Progenitor cell of endocrine pancreas (in vitro differentiated cells): ENCODE results near the gene ARID5B. TPM values are rescaled to one million over a fixed set of nuclear protein-coding genes. Genes with fewer than 3 reads are reported as not detected.
A peak's percentile ranks its signal among the peaks of the same experiment; 100 is the strongest.

Experiments used
- DNase-seq: peaks from one replicate; pipeline ENCODE4 v3.0.0; 2021; ENCODE audit warnings: low spot score; ENCODE audit not compliant: unreplicated experiment
- H3K27ac Mint-ChIP-seq: 2 replicates; pipeline ENCODE4 v1.8.0; 2021; ENCODE audit warnings: mild to moderate bottlenecking, moderate library complexity, mixed read lengths
- H3K27me3 Mint-ChIP-seq: 2 replicates; pipeline ENCODE4 v1.8.0; 2021; ENCODE audit warnings: mixed read lengths
- H3K36me3 Mint-ChIP-seq: 2 replicates; pipeline ENCODE4 v1.8.0; 2022; ENCODE audit warnings: mixed read lengths; ENCODE audit not compliant: insufficient read depth
- H3K4me1 Mint-ChIP-seq: 2 replicates; pipeline ENCODE4 v1.8.0; 2021; ENCODE audit warnings: low read depth, mixed read lengths
- H3K4me3 Mint-ChIP-seq: 2 replicates; pipeline ENCODE4 v1.8.0; 2021; ENCODE audit warnings: low read depth, mild to moderate bottlenecking, moderate library complexity, mixed read lengths
- H3K9me3 Mint-ChIP-seq: 2 replicates; pipeline ENCODE4 v1.8.0; 2021; ENCODE audit warnings: low read depth, mixed read lengths
- total RNA-seq: library from RNA; stranded (reverse); gene quantifications from 2 replicates; pipeline ENCODE4 v1.2.1, GENCODE V29; 2021
- TF ChIP-seq, protein P1 (sequence below): fragments of 200-600 bp; sonication (generic); IDR thresholded peaks from one replicate; pipeline ENCODE4 v1.5.0; 2021; ENCODE audit warnings: antibody characterized with exemption, mild to moderate bottlenecking; ENCODE audit not compliant: unreplicated experiment

ARID5B gene
- total RNA-seq, 1 donor from 2014 or later: 19.7 TPM

DNA sequence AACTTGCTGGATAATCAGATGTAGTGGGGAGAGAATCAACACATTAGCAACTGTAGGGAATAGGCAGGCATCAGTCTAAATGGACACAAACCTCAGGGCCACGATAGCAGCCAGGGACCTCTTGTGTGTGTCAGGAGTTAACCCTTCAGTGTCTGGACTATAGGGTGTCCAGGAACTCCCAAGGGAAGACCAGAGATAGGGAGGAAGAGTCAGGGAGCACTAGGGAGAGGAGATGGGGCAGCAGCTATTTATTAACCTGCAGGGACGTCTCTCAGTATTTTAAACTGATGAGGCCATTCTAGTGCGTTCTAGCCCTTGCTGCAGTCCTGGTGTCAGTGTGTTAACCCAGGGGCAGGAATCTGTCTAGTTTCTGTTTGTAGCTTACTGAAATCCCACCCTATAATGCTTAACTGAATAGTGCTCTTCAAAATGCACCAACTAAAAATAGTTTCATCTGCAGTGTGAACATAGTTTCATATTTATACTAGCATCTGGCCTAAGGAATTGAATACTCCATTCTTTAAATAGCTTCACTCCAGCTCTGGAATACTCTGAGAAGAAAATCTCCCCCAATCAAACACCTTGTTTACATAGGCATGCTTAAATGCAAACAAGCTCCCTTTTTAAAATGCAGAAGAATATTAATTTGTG lies 62.7 kb downstream of the ARID5B start:
- no peak for DNase-seq
- TF ChIP-seq, protein P1, sequence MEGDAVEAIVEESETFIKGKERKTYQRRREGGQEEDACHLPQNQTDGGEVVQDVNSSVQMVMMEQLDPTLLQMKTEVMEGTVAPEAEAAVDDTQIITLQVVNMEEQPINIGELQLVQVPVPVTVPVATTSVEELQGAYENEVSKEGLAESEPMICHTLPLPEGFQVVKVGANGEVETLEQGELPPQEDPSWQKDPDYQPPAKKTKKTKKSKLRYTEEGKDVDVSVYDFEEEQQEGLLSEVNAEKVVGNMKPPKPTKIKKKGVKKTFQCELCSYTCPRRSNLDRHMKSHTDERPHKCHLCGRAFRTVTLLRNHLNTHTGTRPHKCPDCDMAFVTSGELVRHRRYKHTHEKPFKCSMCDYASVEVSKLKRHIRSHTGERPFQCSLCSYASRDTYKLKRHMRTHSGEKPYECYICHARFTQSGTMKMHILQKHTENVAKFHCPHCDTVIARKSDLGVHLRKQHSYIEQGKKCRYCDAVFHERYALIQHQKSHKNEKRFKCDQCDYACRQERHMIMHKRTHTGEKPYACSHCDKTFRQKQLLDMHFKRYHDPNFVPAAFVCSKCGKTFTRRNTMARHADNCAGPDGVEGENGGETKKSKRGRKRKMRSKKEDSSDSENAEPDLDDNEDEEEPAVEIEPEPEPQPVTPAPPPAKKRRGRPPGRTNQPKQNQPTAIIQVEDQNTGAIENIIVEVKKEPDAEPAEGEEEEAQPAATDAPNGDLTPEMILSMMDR: no peak
- Mint-ChIP-seq H3K4me1 (peaks cover 56% of the 10 kb centered on the region), H3K9me3 (no peaks in the 10 kb centered on the region), H3K27ac (peak overlapping the region; percentile 90), H3K4me3 (no peak overlapping the region), H3K36me3 (peaks cover 5% of the 10 kb centered on the region), H3K27me3 (no peaks in the 10 kb centered on the region)

DNA sequence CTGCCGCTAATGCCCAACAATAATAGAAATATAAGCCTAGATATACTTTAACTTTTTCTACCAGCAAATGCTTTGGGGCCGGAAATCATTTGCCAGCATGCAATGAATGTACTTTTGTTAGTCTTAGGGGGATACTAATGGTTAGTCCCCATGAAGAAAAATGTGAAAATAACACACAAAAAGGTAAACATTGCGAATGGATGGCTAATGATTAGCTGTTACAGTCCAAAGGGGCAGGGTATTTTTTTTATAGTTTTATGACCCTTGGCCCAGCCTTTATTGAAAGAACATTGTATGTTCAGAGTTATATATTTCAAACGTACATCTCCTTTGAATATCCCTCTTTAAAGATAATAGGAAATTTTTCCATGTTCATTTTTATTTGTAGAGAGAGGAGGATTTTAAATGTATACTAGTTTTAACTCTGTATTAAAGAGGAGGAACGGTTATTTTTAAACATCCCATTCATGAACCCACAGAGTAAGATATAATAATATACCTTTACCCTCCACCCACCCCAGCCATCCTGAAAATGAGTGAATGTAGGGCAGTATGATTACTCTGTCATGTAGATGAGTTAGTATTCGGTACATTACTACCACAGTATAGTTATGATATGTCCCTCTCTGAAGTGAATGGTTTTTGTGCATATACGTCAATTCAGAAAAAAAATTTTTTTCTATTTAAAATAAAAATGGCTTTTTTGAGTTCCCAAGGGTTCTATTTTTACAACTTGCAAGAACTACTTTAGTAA lies 63.6 kb downstream of the ARID5B start:
- DNase-seq: no peak
- H3K4me3 Mint-ChIP-seq: no peak overlapping the region
- no peaks in the 10 kb centered on the region for H3K27me3 Mint-ChIP-seq
- H3K36me3 Mint-ChIP-seq: peaks cover 4% of the 10 kb centered on the region
- H3K9me3 Mint-ChIP-seq: no peaks in the 10 kb centered on the region
- H3K27ac Mint-ChIP-seq: peak overlapping the region; percentile 90
- H3K4me1 Mint-ChIP-seq: peaks cover 56% of the 10 kb centered on the region
- TF ChIP-seq, protein P1: no peak

DNA sequence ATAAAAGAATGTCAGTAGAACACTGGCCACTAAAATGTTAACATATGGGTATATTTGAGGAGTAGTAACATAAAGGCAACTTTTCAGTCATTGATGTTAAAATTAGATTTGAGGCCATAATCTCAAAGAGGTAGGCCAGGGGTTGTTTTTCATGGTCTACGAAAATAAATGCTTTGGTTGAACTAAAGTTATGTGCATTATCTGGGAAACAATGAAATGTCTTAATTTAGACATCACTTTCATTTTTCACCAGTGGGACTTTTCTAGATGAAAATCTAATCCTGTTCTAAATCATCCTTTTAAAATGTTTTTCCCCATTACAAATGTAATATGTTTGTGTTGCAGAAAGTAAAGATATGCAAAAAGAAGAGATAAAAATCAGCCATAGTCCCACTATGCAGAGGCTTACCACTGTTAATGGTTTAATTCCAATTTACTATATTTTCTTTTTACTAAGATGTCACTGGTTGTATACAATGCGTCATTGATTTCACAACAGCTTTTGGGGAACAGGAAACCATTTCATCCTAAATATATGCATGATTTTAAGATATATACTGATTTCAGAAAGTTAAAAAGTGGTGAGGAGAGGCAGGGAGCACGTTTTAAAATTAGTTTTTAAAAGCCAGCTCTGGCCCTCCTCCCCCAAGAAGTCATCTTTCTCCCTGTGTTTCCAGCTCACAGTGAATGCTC lies 64.3 kb downstream of the ARID5B start:
- H3K9me3 Mint-ChIP-seq: no peaks in the 10 kb centered on the region
- no peak overlapping the region for H3K4me3 Mint-ChIP-seq
- H3K4me1 Mint-ChIP-seq: peaks cover 61% of the 10 kb centered on the region
- no peak for DNase-seq
- TF ChIP-seq, protein P1: no peak
- no peaks in the 10 kb centered on the region for H3K27me3 Mint-ChIP-seq
- no peak overlapping the region for H3K27ac Mint-ChIP-seq
- peaks cover 4% of the 10 kb centered on the region for H3K36me3 Mint-ChIP-seq

DNA sequence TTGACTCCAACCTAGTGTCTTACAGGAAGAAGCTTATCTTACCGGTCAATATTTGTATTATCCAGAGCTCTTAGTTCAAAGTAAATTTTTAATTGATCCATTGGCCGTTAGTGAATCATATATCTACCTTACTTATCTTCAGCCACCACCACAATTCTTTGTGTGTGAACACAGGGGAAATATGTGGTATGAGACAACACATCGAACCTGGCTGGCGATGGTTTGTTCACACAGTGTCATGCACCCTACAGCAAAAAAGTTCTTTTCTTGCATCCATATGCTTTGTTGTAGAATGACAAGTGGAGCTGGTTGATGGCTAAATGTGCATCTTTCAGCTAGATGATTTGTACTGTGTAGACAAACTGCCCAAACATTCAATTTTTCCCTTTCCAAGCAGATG lies 65.8 kb downstream of the ARID5B start:
- TF ChIP-seq, protein P1: no peak
- no peaks in the 10 kb centered on the region for H3K27me3 Mint-ChIP-seq
- peak overlapping the region; percentile 57 for H3K27ac Mint-ChIP-seq
- H3K9me3 Mint-ChIP-seq: no peaks in the 10 kb centered on the region
- H3K4me1 Mint-ChIP-seq: peaks cover 66% of the 10 kb centered on the region
- H3K36me3 Mint-ChIP-seq: peaks cover 4% of the 10 kb centered on the region
- no peak overlapping the region for H3K4me3 Mint-ChIP-seq
- DNase-seq: no peak
